Panc1 (cell line): Measurements from ENCODE around the gene CACNA1D.

Source experiments
- TCF7L2 ChIP-seq: IDR thresholded peaks from 2 replicates; pipeline ENCODE4 v1.6.1; 2011; ENCODE audit warnings: mild to moderate bottlenecking, low read depth, low read length, inconsistent platforms
- TF ChIP-seq, protein P1 (sequence below), 2 experiments: IDR thresholded peaks; 2 replicates each; pipeline ENCODE4 v1.6.1; 2011 to 2012; ENCODE audit warnings: low read depth in 2 of 2, control low read depth in 1 of 2, low read length in 1 of 2, mild to moderate bottlenecking in 1 of 2, moderate library complexity in 1 of 2; ENCODE audit not compliant: insufficient read depth in 1 of 2
- TF ChIP-seq, protein P2 (sequence below): fragments of 450-650 bp; IDR thresholded peaks from 2 replicates; pipeline ENCODE4 v1.5.1; 2017; ENCODE audit warnings: mild to moderate bottlenecking

DNA sequence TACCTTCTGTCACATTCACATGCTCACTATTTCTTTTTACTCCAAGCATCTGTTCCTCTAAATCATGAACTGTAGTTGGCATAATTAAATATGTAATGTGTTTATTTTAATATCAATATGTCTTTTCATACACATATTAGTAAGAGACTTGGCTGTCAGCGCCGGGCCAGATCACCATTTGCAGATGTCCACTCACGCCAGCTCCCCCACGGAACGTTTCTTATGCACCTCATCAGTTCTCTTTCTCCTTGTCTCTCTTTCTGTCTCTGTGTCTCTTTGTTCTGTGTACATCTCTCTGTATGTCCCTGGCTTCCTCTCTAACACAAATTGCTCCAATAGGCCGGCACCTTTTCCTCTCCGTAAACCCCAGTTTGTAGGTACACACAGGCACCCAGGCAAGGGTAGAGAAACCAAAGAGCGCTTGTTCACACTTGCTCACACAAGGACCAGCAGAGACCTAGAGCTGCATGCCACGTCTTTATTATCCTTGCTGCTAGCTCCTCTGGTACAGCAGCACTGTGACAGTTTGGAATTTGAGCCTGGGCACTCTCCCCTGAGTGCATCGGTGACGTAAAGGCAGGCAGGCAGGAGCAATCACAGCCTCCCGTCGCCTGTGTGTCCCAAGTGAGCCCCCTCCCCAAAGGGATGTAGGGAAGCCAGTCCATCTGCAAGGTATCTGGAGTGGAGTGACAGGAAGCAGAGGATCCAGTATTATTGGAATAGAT, 40.4 kb downstream of the CACNA1D start:
- no peak for TF ChIP-seq TCF7L2
- TF ChIP-seq, protein P1, sequence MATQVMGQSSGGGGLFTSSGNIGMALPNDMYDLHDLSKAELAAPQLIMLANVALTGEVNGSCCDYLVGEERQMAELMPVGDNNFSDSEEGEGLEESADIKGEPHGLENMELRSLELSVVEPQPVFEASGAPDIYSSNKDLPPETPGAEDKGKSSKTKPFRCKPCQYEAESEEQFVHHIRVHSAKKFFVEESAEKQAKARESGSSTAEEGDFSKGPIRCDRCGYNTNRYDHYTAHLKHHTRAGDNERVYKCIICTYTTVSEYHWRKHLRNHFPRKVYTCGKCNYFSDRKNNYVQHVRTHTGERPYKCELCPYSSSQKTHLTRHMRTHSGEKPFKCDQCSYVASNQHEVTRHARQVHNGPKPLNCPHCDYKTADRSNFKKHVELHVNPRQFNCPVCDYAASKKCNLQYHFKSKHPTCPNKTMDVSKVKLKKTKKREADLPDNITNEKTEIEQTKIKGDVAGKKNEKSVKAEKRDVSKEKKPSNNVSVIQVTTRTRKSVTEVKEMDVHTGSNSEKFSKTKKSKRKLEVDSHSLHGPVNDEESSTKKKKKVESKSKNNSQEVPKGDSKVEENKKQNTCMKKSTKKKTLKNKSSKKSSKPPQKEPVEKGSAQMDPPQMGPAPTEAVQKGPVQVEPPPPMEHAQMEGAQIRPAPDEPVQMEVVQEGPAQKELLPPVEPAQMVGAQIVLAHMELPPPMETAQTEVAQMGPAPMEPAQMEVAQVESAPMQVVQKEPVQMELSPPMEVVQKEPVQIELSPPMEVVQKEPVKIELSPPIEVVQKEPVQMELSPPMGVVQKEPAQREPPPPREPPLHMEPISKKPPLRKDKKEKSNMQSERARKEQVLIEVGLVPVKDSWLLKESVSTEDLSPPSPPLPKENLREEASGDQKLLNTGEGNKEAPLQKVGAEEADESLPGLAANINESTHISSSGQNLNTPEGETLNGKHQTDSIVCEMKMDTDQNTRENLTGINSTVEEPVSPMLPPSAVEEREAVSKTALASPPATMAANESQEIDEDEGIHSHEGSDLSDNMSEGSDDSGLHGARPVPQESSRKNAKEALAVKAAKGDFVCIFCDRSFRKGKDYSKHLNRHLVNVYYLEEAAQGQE (IDR thresholded peaks at IDR 0.05; ENCODE audit: insufficient read depth in 1 of 2, low read depth in 2 of 2, low read length in 1 of 2), result no peak
- TF ChIP-seq, protein P2, sequence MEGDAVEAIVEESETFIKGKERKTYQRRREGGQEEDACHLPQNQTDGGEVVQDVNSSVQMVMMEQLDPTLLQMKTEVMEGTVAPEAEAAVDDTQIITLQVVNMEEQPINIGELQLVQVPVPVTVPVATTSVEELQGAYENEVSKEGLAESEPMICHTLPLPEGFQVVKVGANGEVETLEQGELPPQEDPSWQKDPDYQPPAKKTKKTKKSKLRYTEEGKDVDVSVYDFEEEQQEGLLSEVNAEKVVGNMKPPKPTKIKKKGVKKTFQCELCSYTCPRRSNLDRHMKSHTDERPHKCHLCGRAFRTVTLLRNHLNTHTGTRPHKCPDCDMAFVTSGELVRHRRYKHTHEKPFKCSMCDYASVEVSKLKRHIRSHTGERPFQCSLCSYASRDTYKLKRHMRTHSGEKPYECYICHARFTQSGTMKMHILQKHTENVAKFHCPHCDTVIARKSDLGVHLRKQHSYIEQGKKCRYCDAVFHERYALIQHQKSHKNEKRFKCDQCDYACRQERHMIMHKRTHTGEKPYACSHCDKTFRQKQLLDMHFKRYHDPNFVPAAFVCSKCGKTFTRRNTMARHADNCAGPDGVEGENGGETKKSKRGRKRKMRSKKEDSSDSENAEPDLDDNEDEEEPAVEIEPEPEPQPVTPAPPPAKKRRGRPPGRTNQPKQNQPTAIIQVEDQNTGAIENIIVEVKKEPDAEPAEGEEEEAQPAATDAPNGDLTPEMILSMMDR, result no peak
